SH-SY5Y (cell line): Measurements from ENCODE around the gene KCNIP3.

Experiments used
- GATA2 ChIP-seq: IDR thresholded peaks from 2 replicates; pipeline ENCODE4 v1.6.1; 2011; ENCODE audit warnings: mild to moderate bottlenecking, low read depth, low read length
- GATA3 ChIP-seq: IDR thresholded peaks from 2 replicates; pipeline ENCODE4 v1.6.1; 2011; ENCODE audit warnings: low read depth, mild to moderate bottlenecking, low read length, moderate library complexity

GRCh38 chr2:95297639-95298395, 670 bp downstream of the KCNIP3 start:
- TF ChIP-seq GATA2 (no peak), GATA3 (no peak)
